IMR-90 (cell line): Measurements from ENCODE around the gene SKP2. TPM values are rescaled to one million over a fixed set of nuclear protein-coding genes. Genes with fewer than 3 reads are reported as not detected.

Experiments used
- ATAC-seq: fragments of 200-7000 bp; cut with Tn5 transposase; 2 replicates; pipeline ENCODE4 v1.9.1; 2020; ENCODE audit warnings: low read depth, mild to moderate bottlenecking, moderate library complexity
- BruUV-seq: library from RNA; stranded (reverse); fragments of 400-500 nt; replicated peaks from 2 replicates; lab custom pipeline; 2021; lab: Mats Ljungman, UMichigan
- CTCF ChIA-PET: fragments of 300-600 bp; formaldehyde crosslinking; extraction: SDS; loops from one replicate; lab custom pipeline; 2021; ENCODE audit warnings: antibody characterized with exemption; lab: Yijun Ruan, JAX
- POLR2A ChIA-PET: fragments of 300-600 bp; sonication (Branson Sonifier 250); formaldehyde crosslinking; loops from one replicate; lab custom pipeline; 2022; ENCODE audit warnings: antibody characterized with exemption; ENCODE audit not compliant: unreplicated experiment; lab: Charles Lee
- DNase-seq: peaks from one replicate; pipeline ENCODE4 v3.0.0; 2013
- H2AFZ ChIP-seq: replicated peaks from 2 replicates; pipeline ENCODE3; 2013; ENCODE audit warnings: low read length, mild to moderate bottlenecking; ENCODE audit not compliant: poor library complexity
- H2AK5ac ChIP-seq: 2 replicates; pipeline ENCODE4 v1.6.1; 2013; ENCODE audit warnings: low read depth, low read length, inconsistent platforms
- H2AK9ac ChIP-seq: replicated peaks from 2 replicates; pipeline ENCODE3; 2013; ENCODE audit warnings: mild to moderate bottlenecking, low read depth, low read length, moderate library complexity; ENCODE audit not compliant: poor library complexity
- H2BK120ac ChIP-seq: 2 replicates; pipeline ENCODE4 v1.6.1; 2013; ENCODE audit warnings: low read depth, low read length, inconsistent platforms
- H2BK15ac ChIP-seq: 3 replicates; pipeline ENCODE4 v1.6.1; 2013; ENCODE audit warnings: low read depth, low read length, inconsistent platforms
- H2BK20ac ChIP-seq: 2 replicates; pipeline ENCODE4 v1.6.1; 2013; ENCODE audit warnings: low read depth, mild to moderate bottlenecking, inconsistent platforms, low read length, moderate library complexity
- H2BK5ac ChIP-seq: 2 replicates; pipeline ENCODE4 v1.6.1; 2013; ENCODE audit warnings: mild to moderate bottlenecking, low read depth, low read length, inconsistent platforms; ENCODE audit not compliant: poor library complexity, severe bottlenecking
- H3K14ac ChIP-seq: replicated peaks from 2 replicates; pipeline ENCODE4 v1.6.1; 2013; ENCODE audit warnings: low read depth, low read length, inconsistent platforms
- H3K18ac ChIP-seq: 2 replicates; pipeline ENCODE4 v1.6.1; 2013; ENCODE audit warnings: low read depth, low read length, control low read depth
- H3K23ac ChIP-seq: 2 replicates; pipeline ENCODE4 v1.6.1; 2013; ENCODE audit warnings: low read depth, low read length, inconsistent platforms
- H3K27ac ChIP-seq: 2 replicates; pipeline ENCODE4 v1.5.1; 2013; ENCODE audit warnings: mild to moderate bottlenecking, control low read depth, low read length; ENCODE audit not compliant: insufficient read depth
- H3K27me3 ChIP-seq: 2 replicates; pipeline ENCODE4 v1.6.1; 2013; ENCODE audit warnings: low read length; ENCODE audit not compliant: control insufficient read depth, insufficient read depth
- H3K36me3 ChIP-seq: 2 replicates; pipeline ENCODE4 v1.6.1; 2013; ENCODE audit warnings: low read length, mixed read lengths; ENCODE audit not compliant: control insufficient read depth, insufficient read depth
- H3K4ac ChIP-seq: 2 replicates; pipeline ENCODE4 v1.6.1; 2013; ENCODE audit warnings: low read depth, low read length, inconsistent platforms
- H3K4me1 ChIP-seq: 2 replicates; pipeline ENCODE4 v1.6.1; 2013; ENCODE audit warnings: low read length, mixed read lengths; ENCODE audit not compliant: control insufficient read depth, insufficient read depth
- H3K4me2 ChIP-seq: 2 replicates; pipeline ENCODE4 v1.6.1; 2013; ENCODE audit warnings: low read depth, mild to moderate bottlenecking, control low read depth, low read length, moderate library complexity
- H3K4me3 ChIP-seq: 2 replicates; pipeline ENCODE4 v1.5.1; 2013; ENCODE audit warnings: low read depth, mild to moderate bottlenecking, control low read depth, low read length, moderate library complexity; ENCODE audit not compliant: insufficient read depth
- H3K56ac ChIP-seq: 2 replicates; pipeline ENCODE4 v1.6.1; 2013; ENCODE audit warnings: low read length, inconsistent platforms; ENCODE audit not compliant: insufficient read depth; ENCODE audit errors: extremely low read depth
- H3K79me1 ChIP-seq, 2 experiments: 2 replicates each; pipeline ENCODE4 v1.6.1; 2013; ENCODE audit warnings: low read length in 2 of 2, inconsistent platforms in 1 of 2, low read depth in 1 of 2
- H3K9ac ChIP-seq: 2 replicates; pipeline ENCODE4 v1.6.1; 2013; ENCODE audit warnings: low read depth, low read length, control low read depth
- H3K9me1 ChIP-seq: 2 replicates; pipeline ENCODE4 v1.6.1; 2013; ENCODE audit warnings: low read length, inconsistent platforms; ENCODE audit not compliant: insufficient read depth
- H3K9me3 ChIP-seq: 2 replicates; pipeline ENCODE4 v1.6.1; 2013; ENCODE audit warnings: low read length; ENCODE audit not compliant: control insufficient read depth, insufficient read depth
- H4K20me1 ChIP-seq: 2 replicates; pipeline ENCODE4 v1.6.1; 2013; ENCODE audit warnings: low read length, inconsistent platforms; ENCODE audit not compliant: insufficient read depth
- H4K5ac ChIP-seq: 2 replicates; pipeline ENCODE4 v1.6.1; 2013; ENCODE audit warnings: mild to moderate bottlenecking, low read depth, low read length, control low read depth
- H4K8ac ChIP-seq, 2 experiments: 2 replicates each; pipeline ENCODE4 v1.6.1; 2013; ENCODE audit warnings: low read depth in 2 of 2, low read length in 2 of 2, control low read depth in 1 of 2, inconsistent platforms in 1 of 2
- H4K91ac ChIP-seq: 2 replicates; pipeline ENCODE4 v1.6.1; 2013; ENCODE audit warnings: low read depth, low read length, inconsistent platforms; ENCODE audit not compliant: insufficient read depth
- CTCF ChIP-seq: conservative IDR thresholded peaks from 2 replicates; pipeline ENCODE4 v1.5.1; 2012; ENCODE audit warnings: mild to moderate bottlenecking, low read depth, low read length, improper control_type of control experiment
- ELK1 ChIP-seq: fragments of 150-350 bp; IDR thresholded peaks from 2 replicates; pipeline ENCODE4 v1.6.1; 2016; ENCODE audit warnings: low read depth, mild to moderate bottlenecking, low read length, moderate library complexity, borderline replicate concordance
- POLR2A ChIP-seq: IDR thresholded peaks from 2 replicates; pipeline ENCODE4 v1.6.1; 2012; ENCODE audit warnings: mild to moderate bottlenecking, low read depth, low read length
- RCOR1 ChIP-seq: IDR thresholded peaks from 2 replicates; pipeline ENCODE4 v1.6.1; 2012; ENCODE audit warnings: mild to moderate bottlenecking, low read length, improper control_type of control experiment; ENCODE audit not compliant: insufficient replicate concordance
- RFX5 ChIP-seq: IDR thresholded peaks from 2 replicates; pipeline ENCODE4 v1.8.0; 2012; ENCODE audit warnings: low read depth, mild to moderate bottlenecking, low read length, moderate library complexity
- USF2 ChIP-seq: fragments of 150-350 bp; IDR thresholded peaks from 2 replicates; pipeline ENCODE4 v1.6.1; 2017; ENCODE audit warnings: mild to moderate bottlenecking, antibody characterized with exemption, low read length, low read depth
- WGBS, 2 experiments: methylation state at CpG; one replicate each; pipeline versions ENCODE4 v1.1.5 to v1.1.7; 2013; ENCODE audit warnings: missing lambda C conversion rate in 2 of 2; ENCODE audit not compliant: insufficient read length in 1 of 2; ENCODE audit errors: extremely low coverage in 2 of 2; 5-methylcytosine and 5-hydroxymethylcytosine counted together
- dilution Hi-C: fragments of 300-500 bp; cut with HindIII; formaldehyde crosslinking; loops from one replicate; pipeline ENCODE4 v1.14.3; 2018; ENCODE audit warnings: low sequenced_read_pairs; ENCODE audit not compliant: unreplicated experiment
- in situ Hi-C: fragments of 300-500 bp; cut with MboI; formaldehyde crosslinking; loops from 3 replicates; pipeline ENCODE4 v1.14.3; 2019; ENCODE audit warnings: low sequenced_read_pairs, inconsistent platforms, mixed read lengths
- intact Hi-C: fragments of 100-400 bp; cut with micrococcal nuclease; formaldehyde crosslinking; loops from 2 replicates; pipeline ENCODE4 v1.10.0; 2022
- polyA plus RNA-seq, 3 experiments: library from polyadenylated mRNA; depleted of rRNA; stranded (reverse); fragments of >200 nt; gene quantifications; 2 replicates each; pipeline ENCODE4 v1.2.3, GENCODE V29; 2012; ENCODE audit warnings: low replicate concordance in 1 of 3
- total RNA-seq: library from RNA; depleted of rRNA; stranded (reverse); fragments of >200 nt; gene quantifications from 2 replicates; pipeline ENCODE4 v1.2.3, GENCODE V29; 2012

SKP2 gene
- total and polyA plus RNA-seq, 2 of the 4 experiments (the other 2 are of a cell fraction) = 23.3 to 92.1 TPM

- Histone ChIP-seq H4K5ac (no peak overlapping the region), H2AFZ (no peak overlapping the region), H3K4me3 (no peak overlapping the region), H4K91ac (no peak overlapping the region), H2BK15ac (no peak overlapping the region), H3K4me2 (no peak overlapping the region), H3K56ac (no peak overlapping the region), H3K4ac (no peak overlapping the region), H3K79me1 (no peaks in the 10 kb centered on the region; a peak in 1 of 4 replicates), H3K27me3 (no peaks in the 10 kb centered on the region), H3K18ac (no peak overlapping the region), H3K27ac (no peak overlapping the region), H2AK5ac (no peak overlapping the region), H3K4me1 (no peaks in the 10 kb centered on the region), H4K20me1 (no peaks in the 10 kb centered on the region), H2BK20ac (no peak overlapping the region), H3K9me3 (no peaks in the 10 kb centered on the region), H4K8ac (no peak overlapping the region), H3K36me3 (peaks cover 7% of the 10 kb centered on the region; the same call in 1 of the 2 replicates), H2AK9ac (no peak overlapping the region), H2BK5ac (no peak overlapping the region), H2BK120ac (no peak overlapping the region), H3K9ac (no peak overlapping the region), H3K9me1 (no peaks in the 10 kb centered on the region), H3K14ac (no peak overlapping the region), H3K23ac (no peak overlapping the region)
- intact Hi-C loops = no loop called here
- BruUV-seq = no TSS peak
- dilution Hi-C loops = no loop called here
- WGBS, 2 experiments = no CpG with 5 or more reads among the region's 2 CpGs
- ChIA-PET CTCF (no interaction called here), POLR2A (no interaction called here)
- no peak for DNase-seq
- in situ Hi-C loops = no loop called here
- no peak for TF ChIP-seq POLR2A
- no peak for TF ChIP-seq RFX5
- no peak for TF ChIP-seq ELK1
- TF ChIP-seq CTCF = no peak
- TF ChIP-seq RCOR1 = no peak
- TF ChIP-seq USF2 = no peak
- no peak for ATAC-seq
Measured at GRCh38 chr5:36208786-36209185, 56.9 kb downstream of the SKP2 start.
